ENCODE data around the gene SUSD4.

Gene SUSD4

GRCh38 chr1:223183268-223183862 is 180.6 kb downstream of the SUSD4 start:
- DNase-seq (ENCODE audit: low read depth in 3 of 3): no peak

GRCh38 chr1:223180731-223181321 is 183.2 kb downstream of the SUSD4 start:
- DNase-seq (ENCODE audit: low read depth in 3 of 3): no peak

GRCh38 chr1:223179786-223180185 is 184.2 kb downstream of the SUSD4 start:
- DNase-seq (ENCODE audit: low read depth in 3 of 3): no peak

GRCh38 chr1:223179280-223179679 is 184.7 kb downstream of the SUSD4 start:
- no peak for DNase-seq (ENCODE audit: low read depth in 3 of 3)

GRCh38 chr1:223177681-223178080 is 186.3 kb downstream of the SUSD4 start:
- no peak for DNase-seq (ENCODE audit: low read depth in 3 of 3)

- no peak for DNase-seq (ENCODE audit: low read depth in 3 of 3)
Measured at GRCh38 chr1:223176437-223176836, 187.5 kb downstream of the SUSD4 start.

GRCh38 chr1:223175633-223176032 is 188.3 kb downstream of the SUSD4 start:
- no peak for DNase-seq (ENCODE audit: low read depth in 3 of 3)

- DNase-seq (ENCODE audit: low read depth in 3 of 3): no peak
Measured at GRCh38 chr1:223175032-223175431, 188.9 kb downstream of the SUSD4 start.

Data from stimulated activated CD4-positive, alpha-beta T cell treated with anti-CD3 and anti-CD28 coated beads, TNF-alpha, amount 100 ng/mL, for 4 hours (primary cell).